ENCODE measurements around the gene INSRR. TPM values are rescaled to one million over a fixed set of nuclear protein-coding genes. Genes with fewer than 3 reads are reported as not detected.

Gene INSRR
- total RNA-seq, 8 experiments from 2014 or later = 0.05 to 1.6 (median 0.11) TPM; not detected in 1

DNA sequence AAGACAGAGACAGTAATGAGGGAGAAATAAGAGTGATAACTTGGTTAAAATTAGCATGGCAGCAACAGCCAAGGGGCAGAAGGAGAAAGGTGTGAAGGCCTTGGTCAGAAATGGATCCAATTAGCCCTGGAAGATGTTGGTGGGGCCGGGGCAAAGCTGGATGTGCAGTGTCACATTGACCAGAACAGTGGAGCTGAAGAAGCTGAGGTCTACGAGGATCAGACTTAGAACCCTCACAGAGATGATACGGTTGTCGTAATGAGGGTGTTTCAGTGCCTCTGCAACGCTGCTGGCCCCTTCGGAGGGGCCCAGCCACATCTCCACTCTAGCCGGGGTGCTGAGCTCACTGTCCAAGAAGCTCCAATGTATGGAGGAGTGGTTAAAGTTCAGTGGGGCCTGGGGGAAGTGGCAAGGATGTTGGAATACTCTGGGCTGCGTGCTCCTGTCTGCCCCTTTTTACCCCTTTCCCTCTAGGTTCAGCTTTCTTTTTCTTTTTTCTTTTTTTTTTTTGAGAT, 56.4 kb downstream of the INSRR start:
- WGBS, 10 experiments = 75 to 100% (median 95%) methylated on average over 1 to 8 of the region's 8 CpGs; no CpG with 5 or more reads in 3 of the 10 experiments
- no peaks in the 10 kb centered on the region for H3K4me1 ChIP-seq (replicated peaks in 1 of 2)
- ATAC-seq (replicated peaks in 6 of 8) = no peak
- in situ Hi-C loops (cut with MboI; ENCODE audit: low pct_unique_long_range_greater_than_20kb in 2 of 9, low sequenced_read_pairs in 9 of 9, unreplicated experiment in 9 of 9) = no loop called here
- no peak overlapping the region for H3K4me3 ChIP-seq
- H3K27ac ChIP-seq = no peak overlapping the region

DNA sequence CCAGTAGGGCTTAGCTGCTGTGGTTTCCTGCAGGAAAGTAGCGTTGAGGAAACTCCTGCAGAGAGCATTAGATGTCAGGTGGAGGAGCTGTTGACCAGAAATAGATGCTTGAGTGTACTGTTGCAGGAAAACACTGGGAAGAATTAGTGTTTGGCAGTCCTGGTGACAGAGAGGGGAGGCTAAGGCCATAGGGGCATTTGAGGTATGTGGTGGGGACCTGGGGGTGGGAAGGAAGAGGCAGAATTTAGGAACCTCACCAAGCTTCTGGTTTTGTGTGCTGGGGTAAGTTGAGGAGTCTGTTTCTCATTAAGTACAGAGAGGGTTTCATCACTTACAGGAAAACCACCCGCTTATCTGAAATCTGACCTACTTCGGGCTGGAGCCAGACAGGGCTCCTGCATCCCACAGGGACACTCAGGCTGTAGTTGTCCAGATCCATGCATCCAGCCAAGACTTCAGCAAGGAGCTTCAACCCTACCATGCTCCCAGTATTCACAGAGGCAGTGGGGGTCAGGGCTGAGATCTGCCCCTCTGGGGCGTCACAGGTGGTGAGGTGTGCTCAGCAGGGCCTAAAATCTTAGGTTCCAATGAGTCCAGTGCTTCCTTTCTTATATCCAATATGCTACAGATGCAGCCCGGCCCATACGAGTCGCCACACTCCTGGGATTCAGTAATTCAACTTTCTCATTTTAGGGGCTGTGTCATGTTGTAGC, 57.4 kb downstream of the INSRR start:
- WGBS, 10 experiments = 40 to 100% (median 80%) methylated on average over 1 to 6 of the region's 7 CpGs; no CpG with 5 or more reads in 3 of the 10 experiments
- ATAC-seq (replicated peaks in 6 of 8) = peak in 2 of 8 experiments; percentile 6 to 65
- in situ Hi-C loops (cut with MboI; ENCODE audit: low pct_unique_long_range_greater_than_20kb in 2 of 9, low sequenced_read_pairs in 9 of 9, unreplicated experiment in 9 of 9) = no loop called here
- Histone ChIP-seq H3K27ac (no peak overlapping the region), H3K4me1 (replicated peaks in 1 of 2) (no peaks in the 10 kb centered on the region), H3K4me3 (no peak overlapping the region)

DNA sequence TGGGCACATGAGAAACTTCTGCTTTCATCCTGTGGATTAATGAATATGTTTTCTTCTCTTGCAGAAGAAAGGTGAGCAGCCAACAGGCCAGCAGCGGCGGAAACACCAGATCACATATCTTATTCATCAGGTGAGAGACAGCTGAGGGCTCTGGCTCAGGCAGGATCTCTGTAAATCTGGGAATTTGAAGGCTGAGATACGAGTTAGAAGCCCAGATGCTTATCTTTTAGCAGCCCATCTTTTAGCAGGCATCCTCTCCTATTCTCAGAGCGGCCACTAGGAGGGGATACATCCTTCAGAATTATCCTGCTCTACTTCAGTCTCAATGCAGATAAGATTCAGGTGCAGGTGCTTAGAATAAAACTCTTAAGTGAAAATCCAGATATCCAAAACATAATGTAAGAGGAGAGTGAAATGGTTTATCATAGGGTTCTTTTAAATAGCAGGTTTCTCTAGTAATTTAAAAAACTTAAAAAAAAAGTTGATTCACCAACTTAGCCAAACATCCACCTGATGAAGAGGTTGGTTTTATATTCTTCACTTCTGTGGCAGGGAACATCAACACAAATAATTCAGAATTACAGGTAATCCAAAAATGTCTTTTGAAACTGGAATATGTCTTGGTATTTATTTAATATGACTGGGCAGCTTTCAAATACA, 61.6 kb downstream of the INSRR start:
- H3K27ac ChIP-seq = no peak overlapping the region
- ATAC-seq (replicated peaks in 6 of 8) = peak; percentile 7 to 82 (median 56)
- in situ Hi-C loops (cut with MboI; ENCODE audit: low pct_unique_long_range_greater_than_20kb in 2 of 9, low sequenced_read_pairs in 9 of 9, unreplicated experiment in 9 of 9) = no loop called here
- no peak overlapping the region for H3K4me3 ChIP-seq
- 20 to 100% (median 32%) methylated on average over 2 to 4 of the region's 4 CpGs; no CpG with 5 or more reads in 3 of the 10 experiments for WGBS, 10 experiments
- no peaks in the 10 kb centered on the region for H3K4me1 ChIP-seq (replicated peaks in 1 of 2)

DNA sequence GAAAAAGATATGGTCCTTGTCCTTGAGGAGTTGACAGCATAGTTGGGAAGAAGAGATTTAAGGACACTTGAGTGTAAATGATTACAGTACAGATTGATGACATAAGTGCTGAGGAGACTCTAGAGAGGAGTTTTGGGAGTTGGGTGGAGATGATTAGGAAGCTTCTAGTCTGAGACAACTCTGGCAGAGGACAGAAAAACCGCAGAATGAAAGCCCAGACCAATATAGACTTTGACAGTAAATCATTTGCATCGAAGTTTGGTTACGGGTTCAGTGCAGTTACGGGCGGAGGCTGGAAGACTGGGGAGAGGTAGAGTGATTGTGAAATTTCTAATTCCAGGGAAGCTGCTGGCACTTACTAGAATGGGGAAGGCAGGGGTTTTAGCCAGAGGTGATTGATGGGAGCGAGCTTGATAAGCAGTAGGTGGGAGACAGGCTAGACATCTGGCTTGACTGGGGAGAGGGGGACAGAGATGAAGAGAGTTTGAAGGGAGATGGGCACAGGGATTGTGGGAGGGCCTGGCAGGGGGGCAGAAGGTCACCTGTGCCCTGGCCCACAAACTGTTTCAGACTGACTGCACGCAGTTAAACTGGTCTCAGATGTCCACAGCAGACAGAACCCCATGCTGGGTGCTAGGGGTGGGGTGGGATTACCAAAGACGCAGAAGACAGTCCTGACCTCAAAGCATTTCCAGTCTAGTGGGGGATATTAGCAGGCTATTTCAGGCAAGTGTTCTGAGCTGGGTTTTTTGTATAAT, 62.4 kb downstream of the INSRR start:
- Histone ChIP-seq H3K4me3 (no peak overlapping the region), H3K4me1 (replicated peaks in 1 of 2) (no peaks in the 10 kb centered on the region), H3K27ac (no peak overlapping the region)
- ATAC-seq (replicated peaks in 6 of 8) = peak in 2 of 8 experiments; percentile 65 to 71
- in situ Hi-C loops (cut with MboI; ENCODE audit: low pct_unique_long_range_greater_than_20kb in 2 of 9, low sequenced_read_pairs in 9 of 9, unreplicated experiment in 9 of 9) = no loop called here
- WGBS, 10 experiments = 48 to 100% (median 90%) methylated on average over 1 to 8 of the region's 8 CpGs; no CpG with 5 or more reads in 2 of the 10 experiments

DNA sequence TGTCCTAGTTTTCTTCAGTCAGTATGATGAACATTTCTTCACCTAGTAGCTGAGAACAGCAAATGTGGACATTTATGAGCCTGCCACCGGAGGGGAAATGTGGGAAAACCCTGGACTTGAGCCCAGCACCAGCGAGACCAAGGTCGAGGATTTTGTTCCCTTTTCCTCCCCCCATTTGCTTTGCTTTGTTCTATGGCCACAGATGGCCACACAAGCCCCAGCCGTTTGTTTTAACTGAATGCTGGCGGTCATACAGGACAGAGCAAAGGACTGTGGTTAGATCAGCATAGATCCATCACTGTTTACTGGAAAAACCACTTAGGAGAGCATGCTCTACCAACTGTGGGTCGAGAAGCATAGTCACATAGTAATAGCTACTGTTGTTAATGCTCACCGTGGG, 63.1 kb downstream of the INSRR start:
- WGBS, 10 experiments = 7 to 75% (median 54%) methylated on average over 1 to 7 of the region's 7 CpGs
- H3K27ac ChIP-seq = no peak overlapping the region
- H3K4me3 ChIP-seq = no peak overlapping the region
- in situ Hi-C loops (cut with MboI; ENCODE audit: low pct_unique_long_range_greater_than_20kb in 2 of 9, low sequenced_read_pairs in 9 of 9, unreplicated experiment in 9 of 9) = no loop called here
- no peaks in the 10 kb centered on the region for H3K4me1 ChIP-seq (replicated peaks in 1 of 2)
- ATAC-seq (replicated peaks in 6 of 8) = peak in 3 of 8 experiments; percentile 6 to 41 (median 8)

DNA sequence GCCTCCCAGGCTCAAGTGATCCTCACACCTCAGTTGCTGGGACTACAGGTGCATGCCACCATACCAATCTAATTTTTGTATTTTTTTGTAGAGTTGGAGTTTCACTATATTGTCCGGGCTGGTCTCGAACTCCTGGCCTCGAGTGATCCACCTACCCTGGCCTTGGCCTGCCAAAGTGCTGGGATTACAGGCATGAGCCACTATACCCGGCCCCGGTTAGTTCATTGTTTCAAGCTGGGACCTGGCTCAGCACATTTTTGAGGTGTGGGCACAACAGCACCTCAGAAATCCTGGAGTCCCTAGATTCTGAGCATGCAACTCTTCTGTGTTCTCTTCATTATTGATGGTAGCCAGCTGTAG, 63.6 kb downstream of the INSRR start:
- in situ Hi-C loops (cut with MboI; ENCODE audit: low pct_unique_long_range_greater_than_20kb in 2 of 9, low sequenced_read_pairs in 9 of 9, unreplicated experiment in 9 of 9) = no loop called here
- no peak overlapping the region for H3K4me3 ChIP-seq
- WGBS, 10 experiments = 87 to 100% (median 100%) methylated on average over 1 to 5 of the region's 5 CpGs; no CpG with 5 or more reads in 1 of the 10 experiments
- H3K4me1 ChIP-seq (replicated peaks in 1 of 2) = no peaks in the 10 kb centered on the region
- no peak overlapping the region for H3K27ac ChIP-seq
- ATAC-seq (replicated peaks in 6 of 8) = no peak

DNA sequence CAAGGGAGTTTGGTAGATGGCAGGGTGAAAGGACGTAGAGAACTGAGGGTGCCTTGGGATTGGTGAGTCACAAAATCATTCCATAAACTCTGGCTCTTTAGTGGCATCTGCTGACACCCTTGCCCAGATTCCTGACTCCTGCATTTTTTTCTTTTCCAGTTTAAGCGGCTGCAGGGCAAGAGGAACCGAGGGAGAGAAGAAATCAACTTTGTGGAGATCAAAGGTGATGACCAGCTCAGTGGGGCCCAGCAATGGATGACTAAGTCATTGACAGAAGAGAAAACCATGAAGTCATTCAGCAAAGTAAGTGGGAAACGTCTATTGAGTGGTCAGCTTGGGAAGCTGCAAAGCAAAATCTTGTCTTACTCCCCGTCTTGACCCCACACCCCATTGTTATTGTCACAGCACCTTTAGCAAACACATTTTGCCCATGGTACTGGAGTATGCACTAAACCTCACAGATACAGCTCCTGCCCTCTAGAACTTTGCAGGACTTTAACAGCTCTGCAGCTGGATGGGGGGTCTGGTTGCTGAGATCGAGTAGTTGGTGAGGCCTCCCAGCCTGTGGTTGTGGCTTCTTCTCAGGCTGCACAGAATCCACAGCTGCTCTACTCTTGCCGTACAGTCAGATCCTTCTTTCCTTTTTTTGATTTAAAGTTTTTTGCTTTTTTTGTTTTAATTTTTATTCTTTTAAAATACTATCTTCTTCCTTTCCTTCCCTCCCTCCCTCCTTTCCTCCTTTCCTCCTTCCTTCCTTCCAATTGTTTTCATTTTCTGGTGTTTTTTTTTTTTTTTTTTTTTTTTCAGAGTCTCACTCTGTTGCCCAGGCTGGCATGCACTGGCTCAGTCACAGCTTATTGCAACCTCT, 64.2 kb downstream of the INSRR start:
- H3K27ac ChIP-seq = no peak overlapping the region
- 19 to 96% (median 72%) methylated on average over 3 to 7 of the region's 7 CpGs for WGBS, 10 experiments
- no peak overlapping the region for H3K4me3 ChIP-seq
- ATAC-seq (replicated peaks in 6 of 8) = no peak
- in situ Hi-C loops (cut with MboI; ENCODE audit: low pct_unique_long_range_greater_than_20kb in 2 of 9, low sequenced_read_pairs in 9 of 9, unreplicated experiment in 9 of 9) = no loop called here
- no peaks in the 10 kb centered on the region for H3K4me1 ChIP-seq (replicated peaks in 1 of 2)

Other genes starting within 250 kb of the INSRR start
- 1 to 10 TPM in 6 of 8 experiments, under 1 TPM in 1, not detected in 1; 0.46 to 8.7 (median 3.3) TPM for gene HAPLN2, start 239.7 kb downstream of the INSRR start, total RNA-seq
- 10 to 100 TPM in 1 of 8 experiments, 1 to 10 TPM in 4, under 1 TPM in 3; 0.66 to 25.1 (median 1.7) TPM for gene BCAN, start 217.0 kb downstream of the INSRR start, total RNA-seq
- gene NES, start 181.7 kb downstream of the INSRR start, total RNA-seq = 100 to 1,000 TPM in 5 of 8 experiments, 10 to 100 TPM in 1, 1 to 10 TPM in 2; 5.5 to 863 (median 150) TPM
- 100 to 1,000 TPM in 5 of 8 experiments, 10 to 100 TPM in 1, 1 to 10 TPM in 2; 1.4 to 813 (median 186) TPM for gene CRABP2, start 153.5 kb downstream of the INSRR start, total RNA-seq
- 10 to 100 TPM; 14.3 to 37.1 (median 24.2) TPM for gene METTL25B, start 130.6 kb downstream of the INSRR start, total RNA-seq
- gene ISG20L2, start 130.4 kb downstream of the INSRR start, total RNA-seq = 10 to 100 TPM; 25.1 to 45.2 (median 33.0) TPM
- 100 to 1,000 TPM in 4 of 8 experiments, 10 to 100 TPM in 4; 81.4 to 166 (median 101) TPM for gene MRPL24, start 118.0 kb downstream of the INSRR start, total RNA-seq
- 100 to 1,000 TPM in 7 of 8 experiments, 10 to 100 TPM in 1; 93.4 to 328 (median 187) TPM for gene HDGF, start 107.4 kb downstream of the INSRR start, total RNA-seq
- gene PRCC, start 91.6 kb downstream of the INSRR start, total RNA-seq = 10 to 100 TPM; 35.4 to 73.4 (median 56.8) TPM
- gene SH2D2A, start 42.3 kb downstream of the INSRR start, total RNA-seq = 1 to 10 TPM in 4 of 8 experiments, under 1 TPM in 4; 0.33 to 3.5 (median 0.92) TPM
- gene NTRK1, start 1.7 kb upstream of the INSRR start, total RNA-seq = 1 to 10 TPM in 2 of 8 experiments, under 1 TPM in 5, not detected in 1; 0.27 to 2.5 (median 0.61) TPM
- 1 to 10 TPM in 2 of 8 experiments, under 1 TPM in 5, not detected in 1; 0.14 to 2.8 (median 0.41) TPM for gene PEAR1, start 34.6 kb upstream of the INSRR start, total RNA-seq
- 1 to 10 TPM in 6 of 8 experiments, under 1 TPM in 1, not detected in 1; 0.83 to 2.3 (median 1.3) TPM for gene LRRC71, start 61.5 kb upstream of the INSRR start, total RNA-seq
- 10 to 100 TPM; 19.5 to 41.2 (median 29.8) TPM for gene ARHGEF11, start 186.6 kb upstream of the INSRR start, total RNA-seq
- gene ETV3L, start 240.7 kb upstream of the INSRR start, total RNA-seq = under 1 TPM in 5 of 8 experiments, not detected in 3; 0.05 to 0.47 (median 0.36) TPM